Measurements from ENCODE around the gene TSR3.

Gene TSR3

GRCh38 chr16:1361685-1362360 is 10.1 kb upstream of the TSR3 start:
- TF ChIP-seq, protein P1, sequence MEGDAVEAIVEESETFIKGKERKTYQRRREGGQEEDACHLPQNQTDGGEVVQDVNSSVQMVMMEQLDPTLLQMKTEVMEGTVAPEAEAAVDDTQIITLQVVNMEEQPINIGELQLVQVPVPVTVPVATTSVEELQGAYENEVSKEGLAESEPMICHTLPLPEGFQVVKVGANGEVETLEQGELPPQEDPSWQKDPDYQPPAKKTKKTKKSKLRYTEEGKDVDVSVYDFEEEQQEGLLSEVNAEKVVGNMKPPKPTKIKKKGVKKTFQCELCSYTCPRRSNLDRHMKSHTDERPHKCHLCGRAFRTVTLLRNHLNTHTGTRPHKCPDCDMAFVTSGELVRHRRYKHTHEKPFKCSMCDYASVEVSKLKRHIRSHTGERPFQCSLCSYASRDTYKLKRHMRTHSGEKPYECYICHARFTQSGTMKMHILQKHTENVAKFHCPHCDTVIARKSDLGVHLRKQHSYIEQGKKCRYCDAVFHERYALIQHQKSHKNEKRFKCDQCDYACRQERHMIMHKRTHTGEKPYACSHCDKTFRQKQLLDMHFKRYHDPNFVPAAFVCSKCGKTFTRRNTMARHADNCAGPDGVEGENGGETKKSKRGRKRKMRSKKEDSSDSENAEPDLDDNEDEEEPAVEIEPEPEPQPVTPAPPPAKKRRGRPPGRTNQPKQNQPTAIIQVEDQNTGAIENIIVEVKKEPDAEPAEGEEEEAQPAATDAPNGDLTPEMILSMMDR (IDR thresholded peaks at IDR 0.05; ENCODE audit: poor library complexity, severe bottlenecking) = no peak
- peaks cover 34% of the 10 kb centered on the region for H3K36me3 ChIP-seq (ENCODE audit: low read depth)
- no peak for DNase-seq (ENCODE audit: low spot score)
- H3K27me3 ChIP-seq (ENCODE audit: insufficient read depth, poor library complexity, severe bottlenecking) = no peaks in the 10 kb centered on the region
- H3K4me3 ChIP-seq (ENCODE audit: severe bottlenecking) = no peak overlapping the region
- H3K27ac ChIP-seq (ENCODE audit: poor library complexity, severe bottlenecking) = no peak overlapping the region
- no peak for ATAC-seq (ENCODE audit: low read depth)
- H3K9me3 ChIP-seq (ENCODE audit: severe bottlenecking) = no peaks in the 10 kb centered on the region
- H3K4me1 ChIP-seq (ENCODE audit: insufficient read depth, poor library complexity, severe bottlenecking) = no peaks in the 10 kb centered on the region

DNA sequence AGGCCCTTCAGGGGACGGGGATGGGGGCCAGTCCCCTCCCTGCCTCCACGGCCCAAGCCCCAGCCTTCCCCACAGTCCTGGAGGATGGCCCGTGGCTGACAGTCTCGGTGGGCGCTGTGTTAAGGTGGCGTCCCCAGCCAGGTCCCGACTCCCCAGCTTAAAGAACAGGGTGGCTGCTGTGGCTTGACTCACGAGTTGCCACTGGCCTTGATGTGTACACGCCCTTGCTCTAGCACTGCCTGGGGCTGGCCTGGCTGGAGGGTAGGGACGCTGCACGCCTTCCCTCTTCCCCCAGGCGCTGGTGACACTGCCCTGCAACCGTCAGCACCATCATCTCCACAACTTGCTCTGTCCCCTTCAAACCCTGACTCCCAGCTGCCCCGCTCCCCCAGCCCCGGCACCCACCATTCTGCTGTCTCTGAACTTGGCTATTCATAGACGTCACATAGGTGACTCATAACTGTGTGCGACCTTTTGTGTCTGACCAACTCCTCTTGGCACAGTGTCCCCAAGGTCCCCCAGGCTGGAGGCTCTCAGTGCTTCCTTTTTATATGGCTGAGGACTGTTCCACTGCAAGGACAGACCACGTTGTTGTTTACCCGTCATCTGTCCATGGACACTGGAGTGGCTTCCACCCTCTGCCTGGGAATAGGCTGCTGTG is 6.4 kb upstream of the TSR3 start:
- no peak overlapping the region for H3K27ac ChIP-seq (ENCODE audit: poor library complexity, severe bottlenecking)
- no peak; the same call in 2 of the 3 replicates for ATAC-seq (ENCODE audit: low read depth)
- no peaks in the 10 kb centered on the region for H3K4me1 ChIP-seq (ENCODE audit: insufficient read depth, poor library complexity, severe bottlenecking)
- H3K4me3 ChIP-seq (ENCODE audit: severe bottlenecking) = no peak overlapping the region
- H3K27me3 ChIP-seq (ENCODE audit: insufficient read depth, poor library complexity, severe bottlenecking) = no peaks in the 10 kb centered on the region
- TF ChIP-seq, protein P1 (IDR thresholded peaks at IDR 0.05; ENCODE audit: poor library complexity, severe bottlenecking) = no peak
- DNase-seq (ENCODE audit: low spot score) = no peak
- H3K9me3 ChIP-seq (ENCODE audit: severe bottlenecking) = no peaks in the 10 kb centered on the region
- H3K36me3 ChIP-seq (ENCODE audit: low read depth) = peaks cover 13% of the 10 kb centered on the region

DNA sequence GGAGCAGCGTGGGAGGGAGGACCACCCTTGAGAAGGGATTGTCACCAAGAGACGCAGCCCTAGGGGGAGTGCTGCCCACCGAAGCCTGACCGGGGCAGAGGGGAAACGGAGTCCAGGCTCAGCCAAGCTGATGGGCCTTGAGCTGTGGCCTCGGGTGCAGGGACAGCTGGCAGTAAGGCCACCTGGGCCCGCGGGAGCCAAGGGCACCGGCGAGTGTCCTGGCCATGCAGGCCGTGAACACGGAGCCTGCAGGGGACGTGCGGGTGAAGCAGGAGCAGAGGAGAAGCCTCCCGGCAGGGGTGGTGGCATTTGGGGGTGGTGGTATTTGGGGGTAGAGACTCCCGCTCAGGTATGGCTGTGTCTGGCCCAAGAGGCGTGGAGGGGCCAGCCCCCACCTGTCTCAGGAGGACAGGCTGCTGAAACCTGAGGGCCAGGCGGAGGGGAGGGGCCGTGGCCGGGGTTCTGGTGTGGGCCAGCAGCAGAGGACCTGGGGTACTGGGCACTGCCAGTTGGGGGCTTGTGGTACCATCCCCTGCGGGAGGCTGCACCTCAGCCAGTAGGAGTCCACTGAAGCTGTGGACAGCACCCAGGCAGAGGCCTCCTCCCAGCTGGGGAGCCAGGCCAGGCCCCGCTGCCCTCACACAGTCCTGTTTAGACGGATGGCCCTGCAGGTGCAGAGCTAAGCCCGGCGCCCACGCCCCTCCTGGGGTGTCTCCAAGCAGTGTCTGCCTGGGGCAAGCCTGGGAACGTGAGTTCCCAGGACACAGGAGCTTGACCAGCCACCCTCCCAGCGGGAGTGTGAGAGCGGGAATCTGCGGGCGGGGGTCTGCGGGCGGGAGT is 4.6 kb upstream of the TSR3 start:
- TF ChIP-seq, protein P1 (IDR thresholded peaks at IDR 0.05; ENCODE audit: poor library complexity, severe bottlenecking) = no peak
- Histone ChIP-seq H3K4me3 (ENCODE audit: severe bottlenecking) (no peak overlapping the region), H3K27me3 (ENCODE audit: insufficient read depth, poor library complexity, severe bottlenecking) (no peaks in the 10 kb centered on the region), H3K9me3 (ENCODE audit: severe bottlenecking) (no peaks in the 10 kb centered on the region), H3K4me1 (ENCODE audit: insufficient read depth, poor library complexity, severe bottlenecking) (no peaks in the 10 kb centered on the region), H3K27ac (ENCODE audit: poor library complexity, severe bottlenecking) (no peak overlapping the region), H3K36me3 (ENCODE audit: low read depth) (0 out of 2 replicates have a peak, but pooled peaks cover 5% of the 10 kb centered on the region)
- DNase-seq (ENCODE audit: low spot score) (no peak), ATAC-seq (ENCODE audit: low read depth) (no peak)

DNA sequence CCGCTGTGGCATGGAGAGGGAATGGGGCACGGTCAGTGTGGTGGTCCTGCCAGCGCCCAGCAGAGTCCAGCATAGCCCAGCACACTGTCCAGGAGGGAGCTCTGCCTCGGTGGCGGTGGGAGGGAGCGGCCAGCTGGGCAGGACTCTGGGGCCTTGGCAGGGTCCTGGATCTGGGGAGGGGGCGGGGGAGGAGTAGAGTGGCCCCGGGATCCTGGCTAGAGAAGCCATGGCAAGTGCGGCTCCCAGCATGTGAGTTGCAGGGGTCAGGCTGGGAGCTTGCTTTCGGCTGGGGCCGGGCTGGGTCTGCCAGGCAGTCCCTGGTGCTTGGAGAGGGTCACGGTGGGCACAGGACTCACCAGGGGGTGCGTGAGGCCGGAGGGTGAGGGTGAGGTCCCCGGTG is 3.9 kb upstream of the TSR3 start:
- TF ChIP-seq, protein P1 (IDR thresholded peaks at IDR 0.05; ENCODE audit: poor library complexity, severe bottlenecking) = no peak
- DNase-seq (ENCODE audit: low spot score) (no peak), ATAC-seq (ENCODE audit: low read depth) (no peak)
- no peak overlapping the region for H3K4me3 ChIP-seq (ENCODE audit: severe bottlenecking)
- no peak overlapping the region for H3K27ac ChIP-seq (ENCODE audit: poor library complexity, severe bottlenecking)
- no peaks in the 10 kb centered on the region for H3K27me3 ChIP-seq (ENCODE audit: insufficient read depth, poor library complexity, severe bottlenecking)
- H3K36me3 ChIP-seq (ENCODE audit: low read depth) = peaks cover 2% of the 10 kb centered on the region; the same call in 1 of the 2 replicates
- H3K4me1 ChIP-seq (ENCODE audit: insufficient read depth, poor library complexity, severe bottlenecking) = no peaks in the 10 kb centered on the region
- no peaks in the 10 kb centered on the region for H3K9me3 ChIP-seq (ENCODE audit: severe bottlenecking)

Data from RWPE2 (cell line).